HG03139 (cell line): ENCODE data around the gene HDAC4.

ENCODE experiments used
- ATAC-seq: cut with Tn5 transposase; IDR thresholded peaks from one replicate; pipeline ENCODE4 v1.9.1; 2021; ENCODE audit not compliant: unreplicated experiment

HDAC4 gene

GRCh38 chr2:239194731-239195317 is 206.0 kb downstream of the HDAC4 start:
- no peak for ATAC-seq

- ATAC-seq, result no peak
Observed at GRCh38 chr2:239193925-239194677, 206.7 kb downstream of the HDAC4 start.

GRCh38 chr2:239193401-239193811 is 207.4 kb downstream of the HDAC4 start:
- no peak for ATAC-seq

GRCh38 chr2:239192975-239193374 is 207.8 kb downstream of the HDAC4 start:
- no peak for ATAC-seq

- no peak for ATAC-seq
Observed at GRCh38 chr2:239192456-239192855, 208.4 kb downstream of the HDAC4 start.

GRCh38 chr2:239190921-239191885 is 209.6 kb downstream of the HDAC4 start:
- ATAC-seq, result no peak

GRCh38 chr2:239190361-239190760 is 210.5 kb downstream of the HDAC4 start:
- no peak for ATAC-seq

GRCh38 chr2:239189711-239190131 is 211.1 kb downstream of the HDAC4 start:
- no peak for ATAC-seq

GRCh38 chr2:239188536-239188935 is 212.3 kb downstream of the HDAC4 start:
- ATAC-seq, result no peak

GRCh38 chr2:239187464-239188253 is 213.2 kb downstream of the HDAC4 start:
- ATAC-seq, result no peak

- no peak for ATAC-seq
Observed at GRCh38 chr2:239186516-239187357, 214.1 kb downstream of the HDAC4 start.

GRCh38 chr2:239184968-239185903 is 215.6 kb downstream of the HDAC4 start:
- no peak for ATAC-seq

- no peak for ATAC-seq
Observed at GRCh38 chr2:239184179-239184578, 216.6 kb downstream of the HDAC4 start.

GRCh38 chr2:239182981-239183791 is 217.6 kb downstream of the HDAC4 start:
- no peak for ATAC-seq

GRCh38 chr2:239181903-239182581 is 218.8 kb downstream of the HDAC4 start:
- ATAC-seq, result no peak

- ATAC-seq, result no peak
Observed at GRCh38 chr2:239181074-239181902, 219.5 kb downstream of the HDAC4 start.
